ENCODE measurements around the gene ACVR1C.

DNA sequence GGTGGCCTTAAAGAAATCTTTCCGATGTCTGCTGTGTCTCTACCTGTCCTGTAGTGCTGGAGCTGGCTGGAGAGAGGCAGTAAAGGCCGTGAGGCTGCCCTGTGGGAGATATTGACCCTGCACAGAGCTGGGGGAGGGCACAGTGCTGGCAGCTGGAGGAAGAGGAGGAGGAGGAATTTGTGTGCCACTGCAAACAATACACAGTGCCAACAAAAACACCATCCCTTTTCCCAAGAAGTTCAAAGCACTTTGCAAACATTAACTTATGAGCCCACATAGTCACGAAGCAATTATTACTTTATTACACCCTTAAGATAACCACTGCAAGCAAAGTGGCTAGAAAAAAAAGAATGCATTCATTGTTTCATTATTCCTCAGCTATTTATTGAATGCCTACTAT, 139.8 kb downstream of the ACVR1C start:
- TF ChIP-seq, protein P1, sequence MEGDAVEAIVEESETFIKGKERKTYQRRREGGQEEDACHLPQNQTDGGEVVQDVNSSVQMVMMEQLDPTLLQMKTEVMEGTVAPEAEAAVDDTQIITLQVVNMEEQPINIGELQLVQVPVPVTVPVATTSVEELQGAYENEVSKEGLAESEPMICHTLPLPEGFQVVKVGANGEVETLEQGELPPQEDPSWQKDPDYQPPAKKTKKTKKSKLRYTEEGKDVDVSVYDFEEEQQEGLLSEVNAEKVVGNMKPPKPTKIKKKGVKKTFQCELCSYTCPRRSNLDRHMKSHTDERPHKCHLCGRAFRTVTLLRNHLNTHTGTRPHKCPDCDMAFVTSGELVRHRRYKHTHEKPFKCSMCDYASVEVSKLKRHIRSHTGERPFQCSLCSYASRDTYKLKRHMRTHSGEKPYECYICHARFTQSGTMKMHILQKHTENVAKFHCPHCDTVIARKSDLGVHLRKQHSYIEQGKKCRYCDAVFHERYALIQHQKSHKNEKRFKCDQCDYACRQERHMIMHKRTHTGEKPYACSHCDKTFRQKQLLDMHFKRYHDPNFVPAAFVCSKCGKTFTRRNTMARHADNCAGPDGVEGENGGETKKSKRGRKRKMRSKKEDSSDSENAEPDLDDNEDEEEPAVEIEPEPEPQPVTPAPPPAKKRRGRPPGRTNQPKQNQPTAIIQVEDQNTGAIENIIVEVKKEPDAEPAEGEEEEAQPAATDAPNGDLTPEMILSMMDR (conservative IDR thresholded peaks at IDR 0.05): no peak
- no peak for TF ChIP-seq EZH2 (IDR thresholded peaks at IDR 0.05; ENCODE audit: low read depth)

All from PC-9 (cell line).